Vagina (tissue), 2 donors: ENCODE measurements around the gene KAT5. TPM values are rescaled to one million over a fixed set of nuclear protein-coding genes. Genes with fewer than 3 reads are reported as not detected.

ENCODE experiments used
- DNase-seq, 2 donors: peaks; one replicate each; pipeline ENCODE4 v3.0.0-alpha.2; 2017; ENCODE audit errors: extremely low spot score in 2 of 2
- H3K27ac ChIP-seq: fragments of 200-600 bp; sonication (generic); one replicate; pipeline ENCODE4 v1.5.1; 2019
- H3K27me3 ChIP-seq: fragments of 200-600 bp; sonication (generic); one replicate; pipeline ENCODE4 v1.5.1; 2019
- H3K36me3 ChIP-seq, 2 donors: fragments of 200-600 bp; sonication (generic); one replicate each; pipeline ENCODE4 v1.5.1; 2017 to 2019
- H3K4me1 ChIP-seq: fragments of 200-600 bp; sonication (generic); one replicate; pipeline ENCODE4 v1.5.1; 2019
- H3K4me3 ChIP-seq, 2 donors: fragments of 200-600 bp; sonication (generic); 1 replicate in 1 of 2; 2 replicates in 1 of 2; pipeline ENCODE4 v1.5.1; 2016 to 2019
- H3K9me3 ChIP-seq: fragments of 200-600 bp; sonication (generic); one replicate; pipeline ENCODE4 v1.5.1; 2019
- POLR2A ChIP-seq, 2 donors: fragments of 450-650 bp; IDR thresholded peaks; one replicate each; pipeline ENCODE4 v1.6.1; 2017; ENCODE audit warnings: antibody characterized with exemption in 2 of 2, mild to moderate bottlenecking in 2 of 2, moderate library complexity in 2 of 2
- POLR2AphosphoS5 ChIP-seq, 2 donors: sonication (generic); formaldehyde crosslinking; IDR thresholded peaks; one replicate each; pipeline ENCODE4 v1.9.0; 2017; ENCODE audit warnings: antibody characterized with exemption in 2 of 2, mild to moderate bottlenecking in 2 of 2, low read depth in 1 of 2; ENCODE audit not compliant: insufficient read depth in 1 of 2
- intact Hi-C: fragments of 100-400 bp; cut with DNase I; formaldehyde crosslinking; loops from one replicate; pipeline ENCODE4 v1.15.1; 2023
- total RNA-seq: library from RNA; depleted of rRNA; stranded (reverse); fragments of >200 nt; gene quantifications from one replicate; pipeline ENCODE4 v1.2.3, GENCODE V29; 2016
- TF ChIP-seq, protein P1 (sequence below), 3 experiments: fragments of 450-650 bp in 2 of 3; fragments of 200-600 bp in 1 of 3; sonication (generic) in 1 of 3; IDR thresholded peaks; one replicate each; pipeline ENCODE4 v1.5.1; 2017 to 2019; ENCODE audit warnings: antibody characterized with exemption in 3 of 3, mild to moderate bottlenecking in 2 of 3, moderate library complexity in 2 of 3

KAT5 gene
- total RNA-seq, 1 donor from 2014 or later = 58.9 TPM

DNA sequence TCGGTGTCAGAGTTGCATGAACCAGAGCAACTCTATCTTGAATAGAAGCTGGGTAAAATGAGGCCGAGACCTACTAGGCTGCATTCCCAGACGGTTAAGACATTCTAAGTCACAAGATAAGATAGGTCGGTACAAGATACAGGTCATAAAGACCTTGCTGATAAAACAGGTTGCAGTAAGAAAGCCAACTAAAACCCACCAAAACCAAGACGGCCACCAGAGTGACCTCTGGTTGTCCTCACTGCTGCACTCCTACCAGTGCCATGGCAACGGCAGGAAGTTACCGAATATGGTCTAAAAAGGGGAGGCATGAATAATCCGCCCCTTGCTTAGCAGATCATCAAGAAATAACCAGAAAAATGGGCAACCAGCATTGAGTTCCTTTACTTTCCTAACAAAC, 2.4 kb upstream of the KAT5 start:
- H3K27ac ChIP-seq = no peak overlapping the region
- peaks cover 0 to 15% of the 10 kb centered on the region in 2 donors for H3K36me3 ChIP-seq
- no peak overlapping the region for H3K4me3 ChIP-seq
- no peaks in the 10 kb centered on the region for H3K9me3 ChIP-seq
- no peaks in the 10 kb centered on the region for H3K27me3 ChIP-seq
- peaks cover 25% of the 10 kb centered on the region for H3K4me1 ChIP-seq
- intact Hi-C loops = loop anchor here (2.0 to 10.0 kb wide), 3 partner anchors 73 to 275 kb away; partner anchors contain the start of gene AP5B1
- DNase-seq = no peak
- TF ChIP-seq POLR2A (IDR thresholded peaks at IDR 0.05) (no peak), POLR2AphosphoS5 (IDR thresholded peaks at IDR 0.05; ENCODE audit: insufficient read depth in 1 of 2, low read depth in 1 of 2) (no peak)
- TF ChIP-seq, protein P1, sequence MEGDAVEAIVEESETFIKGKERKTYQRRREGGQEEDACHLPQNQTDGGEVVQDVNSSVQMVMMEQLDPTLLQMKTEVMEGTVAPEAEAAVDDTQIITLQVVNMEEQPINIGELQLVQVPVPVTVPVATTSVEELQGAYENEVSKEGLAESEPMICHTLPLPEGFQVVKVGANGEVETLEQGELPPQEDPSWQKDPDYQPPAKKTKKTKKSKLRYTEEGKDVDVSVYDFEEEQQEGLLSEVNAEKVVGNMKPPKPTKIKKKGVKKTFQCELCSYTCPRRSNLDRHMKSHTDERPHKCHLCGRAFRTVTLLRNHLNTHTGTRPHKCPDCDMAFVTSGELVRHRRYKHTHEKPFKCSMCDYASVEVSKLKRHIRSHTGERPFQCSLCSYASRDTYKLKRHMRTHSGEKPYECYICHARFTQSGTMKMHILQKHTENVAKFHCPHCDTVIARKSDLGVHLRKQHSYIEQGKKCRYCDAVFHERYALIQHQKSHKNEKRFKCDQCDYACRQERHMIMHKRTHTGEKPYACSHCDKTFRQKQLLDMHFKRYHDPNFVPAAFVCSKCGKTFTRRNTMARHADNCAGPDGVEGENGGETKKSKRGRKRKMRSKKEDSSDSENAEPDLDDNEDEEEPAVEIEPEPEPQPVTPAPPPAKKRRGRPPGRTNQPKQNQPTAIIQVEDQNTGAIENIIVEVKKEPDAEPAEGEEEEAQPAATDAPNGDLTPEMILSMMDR (IDR thresholded peaks at IDR 0.05) = no peak

DNA sequence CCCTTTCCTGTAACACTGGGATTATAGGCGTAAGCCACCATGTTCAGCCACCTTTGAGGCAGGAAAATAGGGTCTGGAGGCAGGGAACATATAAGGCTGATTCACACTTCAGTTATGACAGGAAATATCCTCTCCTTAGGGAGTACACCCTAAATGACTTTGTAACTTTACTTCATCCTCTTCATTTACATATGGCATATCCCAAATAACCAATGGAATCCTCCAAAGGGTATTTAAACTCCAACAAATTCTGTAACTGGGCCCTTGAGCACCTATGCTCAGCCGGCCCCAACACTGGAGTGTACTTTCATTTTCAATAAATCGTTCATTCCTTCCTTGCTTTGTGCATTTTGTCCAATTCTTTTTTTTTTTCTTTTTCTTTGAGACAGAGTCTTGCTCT, 1.6 kb upstream of the KAT5 start:
- no peak for TF ChIP-seq POLR2A (IDR thresholded peaks at IDR 0.05)
- TF ChIP-seq POLR2AphosphoS5 (IDR thresholded peaks at IDR 0.05; ENCODE audit: insufficient read depth in 1 of 2, low read depth in 1 of 2) = no peak
- TF ChIP-seq, protein P1 (IDR thresholded peaks at IDR 0.05) = no peak
- H3K4me3 ChIP-seq = no peak overlapping the region
- intact Hi-C loops = loop anchor here (2.0 to 5.0 kb wide), 2 partner anchors 72 to 106 kb away; partner anchors contain the start of gene AP5B1
- DNase-seq = no peak
- no peaks in the 10 kb centered on the region for H3K27me3 ChIP-seq
- H3K9me3 ChIP-seq = no peaks in the 10 kb centered on the region
- peaks cover 0 to 22% of the 10 kb centered on the region in 2 donors for H3K36me3 ChIP-seq
- peaks cover 25% of the 10 kb centered on the region for H3K4me1 ChIP-seq
- H3K27ac ChIP-seq = peak overlapping the region; percentile 99

DNA sequence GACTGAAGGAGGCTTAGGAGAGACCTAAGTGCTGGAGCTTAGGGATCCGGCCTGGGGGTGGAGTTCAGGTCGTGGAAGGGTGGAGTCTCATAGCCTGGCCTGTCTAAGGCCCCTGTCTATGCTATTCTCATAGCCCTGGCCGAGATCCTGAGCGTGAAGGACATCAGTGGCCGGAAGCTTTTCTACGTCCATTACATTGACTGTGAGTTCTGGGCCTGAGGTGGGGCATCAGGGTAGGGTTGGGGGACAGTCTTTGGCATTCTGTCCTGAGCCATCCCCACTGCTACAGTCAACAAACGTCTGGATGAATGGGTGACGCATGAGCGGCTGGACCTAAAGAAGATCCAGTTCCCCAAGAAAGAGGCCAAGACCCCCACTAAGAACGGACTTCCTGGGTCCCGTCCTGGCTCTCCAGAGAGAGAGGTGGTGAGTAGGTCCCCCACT, 603 bp downstream of the KAT5 start:
- Histone ChIP-seq H3K4me1 (peaks cover 21% of the 10 kb centered on the region), H3K9me3 (no peaks in the 10 kb centered on the region), H3K4me3 (peak overlapping the region; percentile 55 to 60), H3K36me3 (peaks cover 0 to 45% of the 10 kb centered on the region in 2 donors), H3K27me3 (no peaks in the 10 kb centered on the region), H3K27ac (peak overlapping the region; percentile 99)
- TF ChIP-seq, protein P1 (IDR thresholded peaks at IDR 0.05) = no peak
- TF ChIP-seq POLR2AphosphoS5 (IDR thresholded peaks at IDR 0.05; ENCODE audit: insufficient read depth in 1 of 2, low read depth in 1 of 2) = no peak
- no peak for TF ChIP-seq POLR2A (IDR thresholded peaks at IDR 0.05)
- intact Hi-C loops = loop anchor here (5.0 kb wide), 1 partner anchor 70 kb away; the partner anchor contains the start of gene AP5B1
- DNase-seq = no peak

DNA sequence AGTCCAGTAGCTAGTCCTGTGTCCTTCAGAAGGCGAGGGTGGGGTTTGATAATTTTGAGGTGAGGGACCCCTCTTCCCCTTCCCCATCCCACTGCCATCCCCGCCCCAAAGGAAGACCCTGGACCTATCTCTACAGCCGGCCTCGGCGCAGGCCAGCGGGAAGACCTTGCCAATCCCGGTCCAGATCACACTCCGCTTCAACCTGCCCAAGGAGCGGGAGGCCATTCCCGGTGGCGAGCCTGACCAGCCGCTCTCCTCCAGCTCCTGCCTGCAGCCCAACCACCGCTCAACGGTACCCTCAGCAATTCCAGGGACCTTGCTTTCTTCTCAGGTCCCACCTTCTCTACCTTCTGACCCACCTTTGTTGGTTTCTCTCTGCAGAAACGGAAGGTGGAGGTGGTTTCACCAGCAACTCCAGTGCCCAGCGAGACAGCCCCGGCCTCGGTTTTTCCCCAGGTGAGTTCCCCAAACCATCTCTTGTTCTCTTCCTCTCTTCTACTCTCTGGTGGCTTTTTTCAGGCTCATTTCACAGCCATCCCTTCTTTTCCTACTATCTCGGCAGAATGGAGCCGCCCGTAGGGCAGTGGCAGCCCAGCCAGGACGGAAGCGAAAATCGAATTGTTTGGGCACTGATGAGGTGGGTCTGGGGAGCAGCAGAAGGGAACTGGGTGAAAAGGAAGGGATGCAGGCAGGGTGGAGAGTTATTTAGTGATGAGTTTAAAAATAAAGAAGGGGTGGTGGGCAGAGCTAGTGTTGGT, 1.3 kb downstream of the KAT5 start:
- Histone ChIP-seq H3K4me3 (peak overlapping the region; percentile 55 to 60), H3K27ac (peak overlapping the region; percentile 99), H3K36me3 (peaks cover 0 to 52% of the 10 kb centered on the region in 2 donors), H3K27me3 (no peaks in the 10 kb centered on the region), H3K4me1 (peaks cover 28% of the 10 kb centered on the region), H3K9me3 (no peaks in the 10 kb centered on the region)
- TF ChIP-seq POLR2A (IDR thresholded peaks at IDR 0.05) = no peak
- TF ChIP-seq, protein P1 (IDR thresholded peaks at IDR 0.05) = no peak
- no peak for TF ChIP-seq POLR2AphosphoS5 (IDR thresholded peaks at IDR 0.05; ENCODE audit: insufficient read depth in 1 of 2, low read depth in 1 of 2)
- intact Hi-C loops = loop anchor here (5.0 kb wide), 1 partner anchor 69 kb away; the partner anchor contains the start of gene AP5B1
- DNase-seq = no peak

DNA sequence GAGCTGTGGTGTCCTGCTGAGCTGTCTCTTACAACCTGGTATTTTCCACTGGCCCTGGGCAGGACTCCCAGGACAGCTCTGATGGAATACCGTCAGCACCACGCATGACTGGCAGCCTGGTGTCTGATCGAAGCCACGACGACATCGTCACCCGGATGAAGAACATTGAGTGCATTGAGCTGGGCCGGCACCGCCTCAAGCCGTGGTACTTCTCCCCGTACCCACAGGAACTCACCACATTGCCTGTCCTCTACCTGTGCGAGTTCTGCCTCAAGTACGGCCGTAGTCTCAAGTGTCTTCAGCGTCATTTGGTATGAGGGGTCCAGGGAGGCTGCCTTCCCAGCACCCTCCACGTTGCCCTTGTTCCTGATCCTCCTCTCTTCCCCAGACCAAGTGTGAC, 2.4 kb downstream of the KAT5 start:
- Histone ChIP-seq H3K36me3 (peaks cover 0 to 59% of the 10 kb centered on the region in 2 donors), H3K4me1 (peaks cover 39% of the 10 kb centered on the region), H3K9me3 (no peaks in the 10 kb centered on the region), H3K27ac (no peak overlapping the region), H3K4me3 (no peak overlapping the region), H3K27me3 (no peaks in the 10 kb centered on the region)
- intact Hi-C loops = loop anchor here (5.0 kb wide), 1 partner anchor 68 kb away; the partner anchor contains the start of gene AP5B1
- DNase-seq = no peak
- TF ChIP-seq POLR2AphosphoS5 (IDR thresholded peaks at IDR 0.05; ENCODE audit: insufficient read depth in 1 of 2, low read depth in 1 of 2) = no peak
